GM12874 (cell line): ENCODE measurements around the gene SLC26A1.

Source experiments
- CTCF ChIP-seq: IDR thresholded peaks from 2 replicates; pipeline ENCODE4 v1.5.1; 2011; ENCODE audit warnings: low read depth, mild to moderate bottlenecking, control low read depth, low read length, moderate library complexity; ENCODE audit not compliant: insufficient read depth

The SLC26A1 gene

GRCh38 chr4:1027219-1027914 is 34.2 kb upstream of the SLC26A1 start:
- no peak for TF ChIP-seq CTCF

GRCh38 chr4:1026115-1026514 is 32.9 kb upstream of the SLC26A1 start:
- no peak for TF ChIP-seq CTCF

GRCh38 chr4:1024882-1025545 is 31.8 kb upstream of the SLC26A1 start:
- TF ChIP-seq CTCF, result no peak

- no peak for TF ChIP-seq CTCF
Observed at GRCh38 chr4:1023895-1024740, 30.9 kb upstream of the SLC26A1 start.

- no peak for TF ChIP-seq CTCF
Observed at GRCh38 chr4:1023075-1023640, 30.0 kb upstream of the SLC26A1 start.

- no peak for TF ChIP-seq CTCF
Observed at GRCh38 chr4:1022739-1023066, 29.5 kb upstream of the SLC26A1 start.

DNA sequence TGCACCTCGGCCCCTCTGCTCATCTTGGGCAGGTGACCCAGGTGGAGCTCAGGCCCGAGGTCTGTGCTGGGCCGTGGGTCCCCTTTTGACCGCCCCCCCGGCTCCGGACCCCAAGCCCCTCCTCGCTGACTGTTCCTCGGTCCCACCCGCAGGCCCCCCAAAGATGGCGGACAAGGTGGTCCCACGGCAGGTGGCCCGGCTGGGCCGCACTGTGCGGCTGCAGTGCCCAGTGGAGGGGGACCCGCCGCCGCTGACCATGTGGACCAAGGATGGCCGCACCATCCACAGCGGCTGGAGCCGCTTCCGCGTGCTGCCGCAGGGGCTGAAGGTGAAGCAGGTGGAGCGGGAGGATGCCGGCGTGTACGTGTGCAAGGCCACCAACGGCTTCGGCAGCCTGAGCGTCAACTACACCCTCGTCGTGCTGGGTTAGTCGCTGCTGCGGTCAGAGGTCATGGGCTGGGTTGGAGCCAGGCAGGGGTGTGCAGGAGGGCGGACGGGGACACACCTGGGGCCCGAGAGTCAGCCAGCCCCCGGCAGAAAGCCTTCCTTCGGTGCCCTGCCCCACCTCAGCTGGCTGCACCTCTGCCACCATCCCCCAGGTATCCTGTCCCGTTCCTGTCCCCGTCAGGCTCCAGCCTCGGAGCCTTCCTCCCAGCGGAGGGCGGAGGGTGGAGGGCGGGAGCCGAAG is 29.0 kb upstream of the SLC26A1 start:
- no peak for TF ChIP-seq CTCF
